ENCODE results near the gene CALN1. TPM values are rescaled to one million over a fixed set of nuclear protein-coding genes. Genes with fewer than 3 reads are reported as not detected.

CALN1 gene
- total and polyA plus RNA-seq, 2 of the 8 experiments (the other 6 are each of a cell fraction or from before 2014, with no cell fraction given): 6.4 to 15.2 TPM

DNA sequence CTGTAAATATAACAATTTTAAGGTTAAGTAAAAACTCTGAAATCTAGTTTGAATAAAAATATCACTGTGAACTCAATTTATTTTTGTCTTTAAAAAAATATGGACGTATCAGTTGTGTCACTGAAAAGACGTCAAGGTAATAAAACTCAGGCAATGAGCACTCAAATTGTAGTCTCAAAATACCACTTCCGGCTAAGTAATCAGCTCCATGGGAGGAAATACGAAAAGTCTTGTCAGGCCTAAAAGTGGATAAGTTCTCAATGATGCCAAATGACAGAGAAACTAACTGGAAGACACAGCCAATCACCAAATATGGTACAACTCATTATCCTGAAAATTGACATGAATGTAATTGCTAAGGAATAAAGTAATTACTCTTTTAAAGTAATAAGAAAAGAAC lies 719 bp downstream of the CALN1 start (continued):
- TF ChIP-seq CHD7 (IDR thresholded peaks at IDR 0.05; ENCODE audit: insufficient replicate concordance, low read length) (no peak), RNF2 (IDR thresholded peaks at IDR 0.05; ENCODE audit: borderline replicate concordance, low read depth, low read length, missing control alignments, poor library complexity, severe bottlenecking) (no peak), KDM5A (IDR thresholded peaks at IDR 0.05; ENCODE audit: low read length) (no peak), JUN (IDR thresholded peaks at IDR 0.05; ENCODE audit: low read depth, low read length) (no peak), HDAC6 (IDR thresholded peaks at IDR 0.05; ENCODE audit: low read depth, low read length) (no peak), CEBPB (IDR thresholded peaks at IDR 0.05; ENCODE audit: low read depth, low read length) (no peak)

Data from H1 (cell line).